LNCAP (cell line): ENCODE data around the gene ZNF536.

ENCODE experiments used
- CTCF ChIP-seq: fragments of 450-650 bp; IDR thresholded peaks from 2 replicates; pipeline ENCODE4 v1.5.1; 2017; ENCODE audit warnings: mild to moderate bottlenecking

The ZNF536 gene

GRCh38 chr19:30449078-30449590 lies 77.0 kb downstream of the ZNF536 start:
- TF ChIP-seq CTCF = no peak

GRCh38 chr19:30449673-30450072 lies 77.5 kb downstream of the ZNF536 start:
- no peak for TF ChIP-seq CTCF

- no peak for TF ChIP-seq CTCF
Measured at GRCh38 chr19:30450100-30450499, 77.9 kb downstream of the ZNF536 start.

- TF ChIP-seq CTCF = no peak
Measured at GRCh38 chr19:30450835-30451321, 78.7 kb downstream of the ZNF536 start.

- TF ChIP-seq CTCF = no peak
Measured at GRCh38 chr19:30452931-30453330, 80.7 kb downstream of the ZNF536 start.

- no peak for TF ChIP-seq CTCF
Measured at GRCh38 chr19:30453743-30454142, 81.6 kb downstream of the ZNF536 start.

- TF ChIP-seq CTCF = no peak
Measured at GRCh38 chr19:30455881-30456280, 83.7 kb downstream of the ZNF536 start.

GRCh38 chr19:30457484-30457883 lies 85.3 kb downstream of the ZNF536 start:
- no peak for TF ChIP-seq CTCF
